SK-N-SH treated with all-trans-retinoic acid at 6 μM for 48 hours (cell line): Measurements from ENCODE around the gene LRRC73.

Source experiments
- BACH2 ChIP-seq: fragments of 250-450 bp; sonication (Bioruptor Pico); IDR thresholded peaks from 2 replicates; pipeline ENCODE4 v1.9.0; 2021; ENCODE audit warnings: mild to moderate bottlenecking, borderline replicate concordance
- CREB5 ChIP-seq: fragments of 250-450 bp; sonication (Bioruptor Pico); IDR thresholded peaks from 2 replicates; pipeline ENCODE4 v1.5.1; 2020; ENCODE audit warnings: low read depth, mild to moderate bottlenecking, moderate library complexity
- PPARA ChIP-seq: fragments of 250-450 bp; sonication (Bioruptor Pico); IDR thresholded peaks from 2 replicates; pipeline ENCODE4 v1.5.0; 2020; ENCODE audit warnings: mild to moderate bottlenecking, borderline replicate concordance
- RARB ChIP-seq: fragments of 250-450 bp; sonication (Bioruptor Pico); IDR thresholded peaks from 2 replicates; pipeline ENCODE4 v1.8.0; 2021; ENCODE audit warnings: mild to moderate bottlenecking, moderate library complexity
- TCF4 ChIP-seq: fragments of 250-450 bp; sonication (Bioruptor Pico); IDR thresholded peaks from 2 replicates; pipeline ENCODE4 v1.8.0; 2021; ENCODE audit warnings: mild to moderate bottlenecking, moderate library complexity, borderline replicate concordance
- TOX ChIP-seq: fragments of 250-450 bp; sonication (Bioruptor Pico); IDR thresholded peaks from 2 replicates; pipeline ENCODE4 v1.8.0; 2021; ENCODE audit warnings: mild to moderate bottlenecking, moderate library complexity, borderline replicate concordance
- ZFP3 ChIP-seq: fragments of 250-450 bp; sonication (Bioruptor Pico); IDR thresholded peaks from 2 replicates; pipeline ENCODE4 v1.5.0; 2020; ENCODE audit warnings: mild to moderate bottlenecking, moderate library complexity
- ZFP30 ChIP-seq: fragments of 450-650 bp; formaldehyde crosslinking; IDR thresholded peaks from 2 replicates; pipeline ENCODE4 v1.5.0; 2022; ENCODE audit warnings: mild to moderate bottlenecking, moderate library complexity
- TF ChIP-seq, protein P1 (sequence below): fragments of 250-450 bp; sonication (Bioruptor Pico); IDR thresholded peaks from 2 replicates; pipeline ENCODE4 v1.5.0; 2020; ENCODE audit warnings: mild to moderate bottlenecking, moderate library complexity

- TF ChIP-seq ZFP3 (CRISPR knock-in tag) (no peak), BACH2 (CRISPR knock-in tag) (no peak), CREB5 (no peak), TOX (CRISPR knock-in tag) (no peak), RARB (CRISPR knock-in tag) (no peak), PPARA (no peak), ZFP30 (CRISPR knock-in tag) (no peak), TCF4 (CRISPR knock-in tag) (no peak)
- TF ChIP-seq, protein P1, sequence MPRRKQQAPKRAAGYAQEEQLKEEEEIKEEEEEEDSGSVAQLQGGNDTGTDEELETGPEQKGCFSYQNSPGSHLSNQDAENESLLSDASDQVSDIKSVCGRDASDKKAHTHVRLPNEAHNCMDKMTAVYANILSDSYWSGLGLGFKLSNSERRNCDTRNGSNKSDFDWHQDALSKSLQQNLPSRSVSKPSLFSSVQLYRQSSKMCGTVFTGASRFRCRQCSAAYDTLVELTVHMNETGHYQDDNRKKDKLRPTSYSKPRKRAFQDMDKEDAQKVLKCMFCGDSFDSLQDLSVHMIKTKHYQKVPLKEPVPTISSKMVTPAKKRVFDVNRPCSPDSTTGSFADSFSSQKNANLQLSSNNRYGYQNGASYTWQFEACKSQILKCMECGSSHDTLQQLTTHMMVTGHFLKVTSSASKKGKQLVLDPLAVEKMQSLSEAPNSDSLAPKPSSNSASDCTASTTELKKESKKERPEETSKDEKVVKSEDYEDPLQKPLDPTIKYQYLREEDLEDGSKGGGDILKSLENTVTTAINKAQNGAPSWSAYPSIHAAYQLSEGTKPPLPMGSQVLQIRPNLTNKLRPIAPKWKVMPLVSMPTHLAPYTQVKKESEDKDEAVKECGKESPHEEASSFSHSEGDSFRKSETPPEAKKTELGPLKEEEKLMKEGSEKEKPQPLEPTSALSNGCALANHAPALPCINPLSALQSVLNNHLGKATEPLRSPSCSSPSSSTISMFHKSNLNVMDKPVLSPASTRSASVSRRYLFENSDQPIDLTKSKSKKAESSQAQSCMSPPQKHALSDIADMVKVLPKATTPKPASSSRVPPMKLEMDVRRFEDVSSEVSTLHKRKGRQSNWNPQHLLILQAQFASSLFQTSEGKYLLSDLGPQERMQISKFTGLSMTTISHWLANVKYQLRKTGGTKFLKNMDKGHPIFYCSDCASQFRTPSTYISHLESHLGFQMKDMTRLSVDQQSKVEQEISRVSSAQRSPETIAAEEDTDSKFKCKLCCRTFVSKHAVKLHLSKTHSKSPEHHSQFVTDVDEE (CRISPR knock-in tag) = no peak
These were observed 37.1 kb upstream of the LRRC73 start for GRCh38 chr6:43547222-43547621.
